Smooth muscle cell (in vitro differentiated cells): ENCODE results near the gene CT45A1. TPM values are rescaled to one million over a fixed set of nuclear protein-coding genes. Genes with fewer than 3 reads are reported as not detected.
"Not testable (repeated sequence)": the region's sequence is repeated elsewhere in the genome, so short reads cannot be mapped to it uniquely, and the experiment has no call there.

ENCODE experiments used
- DNase-seq: peaks from one replicate; lab custom pipeline; 2025; ENCODE audit not compliant: unreplicated experiment; lab: John Stamatoyannopoulos, UW
- H2AFZ ChIP-seq: fragments of 200-600 bp; sonication (generic); 2 replicates; pipeline ENCODE4 v1.6.0; 2016; ENCODE audit warnings: antibody characterized with exemption, low read depth, mild to moderate bottlenecking
- H3F3A ChIP-seq: fragments of 200-600 bp; sonication (generic); 2 replicates; pipeline ENCODE4 v1.6.0; 2017; ENCODE audit warnings: antibody characterized with exemption, low read depth
- H3K27ac ChIP-seq: fragments of 200-600 bp; sonication (generic); 2 replicates; pipeline ENCODE4 v1.5.1; 2016; ENCODE audit warnings: low read depth, mild to moderate bottlenecking
- H3K27me3 ChIP-seq: fragments of 200-600 bp; sonication (generic); 2 replicates; pipeline ENCODE4 v1.6.1; 2016; ENCODE audit warnings: low read depth, mild to moderate bottlenecking
- H3K36me3 ChIP-seq: fragments of 200-600 bp; sonication (generic); 2 replicates; pipeline ENCODE4 v1.5.1; 2016; ENCODE audit warnings: low read depth
- H3K4me1 ChIP-seq: fragments of 200-600 bp; sonication (generic); 2 replicates; pipeline ENCODE4 v1.5.1; 2016; ENCODE audit warnings: low read depth
- H3K4me2 ChIP-seq: fragments of 200-600 bp; sonication (generic); 2 replicates; pipeline ENCODE4 v1.6.0; 2016; ENCODE audit warnings: mild to moderate bottlenecking
- H3K4me3 ChIP-seq: fragments of 200-600 bp; sonication (generic); 2 replicates; pipeline ENCODE4 v1.5.1; 2016; ENCODE audit warnings: mild to moderate bottlenecking
- H3K79me2 ChIP-seq: fragments of 200-600 bp; sonication (generic); 2 replicates; pipeline ENCODE4 v1.6.0; 2016; ENCODE audit warnings: low read depth, mild to moderate bottlenecking
- H3K9ac ChIP-seq: fragments of 200-600 bp; sonication (generic); 2 replicates; pipeline ENCODE4 v1.6.0; 2016; ENCODE audit warnings: low read depth
- H3K9me3 ChIP-seq: fragments of 200-600 bp; sonication (generic); replicated peaks from 2 replicates; pipeline ENCODE4 v1.5.1; 2016; ENCODE audit warnings: low read depth
- H4K20me1 ChIP-seq: fragments of 200-600 bp; sonication (generic); 2 replicates; pipeline ENCODE4 v1.6.0; 2016; ENCODE audit warnings: low read depth
- CTCF ChIP-seq: fragments of 200-600 bp; sonication (generic); IDR thresholded peaks from 2 replicates; pipeline ENCODE4 v1.5.1; 2017; ENCODE audit warnings: borderline replicate concordance, mild to moderate bottlenecking, antibody characterized with exemption; ENCODE audit not compliant: insufficient read depth, poor library complexity, severe bottlenecking
- WGBS: methylation state at CpG from one replicate; pipeline ENCODE4 v1.1.7; 2016; ENCODE audit warnings: low lambda C conversion rate; 5-methylcytosine and 5-hydroxymethylcytosine counted together
- polyA plus RNA-seq: library from polyadenylated mRNA; unstranded; fragments of >200 nt; fragmentation: Nextera tagmentation; extraction: Ambion mirVana; gene quantifications from 2 replicates; pipeline ENCODE4 v1.2.1, GENCODE V29; 2016
- total RNA-seq: library from RNA; depleted of rRNA; stranded (reverse); fragments of >200 nt; gene quantifications from 2 replicates; pipeline ENCODE4 v1.2.3, GENCODE V29; 2014

The CT45A1 gene
- total and polyA plus RNA-seq, 2 experiments from 2014 or later: not detected

DNA sequence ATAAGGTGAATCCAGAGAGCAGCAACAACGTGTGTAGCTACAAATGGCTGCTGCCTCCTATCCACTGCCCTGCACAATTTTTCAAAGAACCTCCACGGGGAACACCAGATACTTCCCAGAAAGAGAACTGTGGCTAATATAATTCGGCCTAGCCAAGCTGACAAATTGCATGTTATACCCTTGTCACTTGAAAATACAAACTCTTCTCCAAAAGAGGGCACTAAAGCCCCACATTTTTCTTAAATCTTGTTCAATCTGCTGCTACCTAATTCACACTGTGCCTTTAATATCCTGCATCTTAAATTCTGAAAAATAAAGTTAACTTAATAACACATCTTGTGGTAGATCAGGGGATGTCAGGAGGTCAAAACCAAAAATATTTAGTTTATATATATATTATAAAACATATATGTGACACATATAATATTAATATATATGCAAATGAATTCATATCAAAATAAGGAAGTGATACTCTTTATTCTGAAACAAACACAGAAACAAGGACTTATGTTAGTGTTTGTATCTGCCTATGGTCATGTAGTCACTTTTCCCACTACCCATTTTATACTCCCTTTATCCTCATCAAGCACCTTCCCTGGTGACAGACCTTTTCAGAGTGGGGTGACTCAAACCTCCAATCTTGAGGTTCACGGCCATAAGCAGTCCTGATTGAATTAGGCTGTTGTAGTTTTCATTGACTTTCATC is 24.1 kb downstream of the CT45A1 start:
- Histone ChIP-seq H3K79me2 (no peaks in the 10 kb centered on the region), H3F3A (no peaks in the 10 kb centered on the region), H3K4me2 (no peak overlapping the region), H4K20me1 (no peaks in the 10 kb centered on the region), H3K9ac (no peak overlapping the region), H3K36me3 (no peaks in the 10 kb centered on the region), H2AFZ (no peak overlapping the region), H3K27me3 (no peaks in the 10 kb centered on the region), H3K27ac (no peak overlapping the region), H3K4me1 (no peaks in the 10 kb centered on the region), H3K9me3 (no peaks in the 10 kb centered on the region), H3K4me3 (no peak overlapping the region)
- 43% methylated on average over 4 of the region's 4 CpGs for WGBS
- no peak for TF ChIP-seq CTCF
- no peak for DNase-seq

- no peak for TF ChIP-seq CTCF
- no peak overlapping the region for H3K4me3 ChIP-seq
- H3K79me2 ChIP-seq: no peaks in the 10 kb centered on the region
- 75% methylated on average over 18 of the region's 18 CpGs for WGBS
- no peaks in the 10 kb centered on the region for H3K9me3 ChIP-seq
- no peak overlapping the region for H3K9ac ChIP-seq
- no peaks in the 10 kb centered on the region for H3K4me1 ChIP-seq
- H2AFZ ChIP-seq: no peak overlapping the region
- H3K4me2 ChIP-seq: no peak overlapping the region
- no peaks in the 10 kb centered on the region for H4K20me1 ChIP-seq
- H3K27me3 ChIP-seq: no peaks in the 10 kb centered on the region
- no peaks in the 10 kb centered on the region for H3F3A ChIP-seq
- DNase-seq: no peak
- no peak overlapping the region for H3K27ac ChIP-seq
- H3K36me3 ChIP-seq: no peaks in the 10 kb centered on the region
These were observed 27.3 kb downstream of the CT45A1 start for GRCh38 chrX:135740681-135741149.

DNA sequence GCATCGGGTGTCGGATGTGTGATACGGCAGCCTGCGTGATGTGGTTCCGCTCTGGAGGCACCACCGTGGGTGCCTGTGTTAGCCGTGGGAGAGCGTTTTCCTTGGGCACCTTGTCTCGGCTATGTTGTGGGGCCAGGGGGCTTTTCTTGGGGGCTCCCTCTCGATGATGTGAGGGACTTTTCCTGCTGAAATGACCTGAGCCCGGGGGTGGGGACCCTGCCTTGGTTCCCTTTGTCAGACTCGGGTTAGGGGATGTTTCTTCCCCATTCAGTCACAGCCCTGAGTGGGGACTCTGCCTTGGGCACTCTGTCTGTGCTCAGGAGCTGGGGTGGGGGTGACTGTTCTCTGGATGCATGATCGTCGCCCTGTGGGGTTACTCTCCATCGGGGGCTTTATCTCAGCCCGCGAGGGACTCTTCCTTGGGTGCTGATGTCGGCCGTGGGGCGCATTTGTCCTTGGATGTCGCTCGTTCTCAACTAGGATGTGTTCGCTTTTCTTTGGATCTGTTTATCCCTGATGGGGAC is 27.8 kb downstream of the CT45A1 start:
- no peak for TF ChIP-seq CTCF
- no peaks in the 10 kb centered on the region for H3K79me2 ChIP-seq
- no peaks in the 10 kb centered on the region for H4K20me1 ChIP-seq
- H3K27ac ChIP-seq: no peak overlapping the region
- DNase-seq: no peak
- H3K27me3 ChIP-seq: no peaks in the 10 kb centered on the region
- WGBS: 88% methylated on average over 22 of the region's 23 CpGs
- H3K4me3 ChIP-seq: no peak overlapping the region
- H3K4me1 ChIP-seq: no peaks in the 10 kb centered on the region
- H2AFZ ChIP-seq: no peak overlapping the region
- H3K36me3 ChIP-seq: no peaks in the 10 kb centered on the region
- no peaks in the 10 kb centered on the region for H3K9me3 ChIP-seq
- H3K9ac ChIP-seq: no peak overlapping the region
- H3K4me2 ChIP-seq: no peak overlapping the region
- no peaks in the 10 kb centered on the region for H3F3A ChIP-seq

- H3K27ac ChIP-seq, H4K20me1 ChIP-seq, H3F3A ChIP-seq, DNase-seq, H2AFZ ChIP-seq, H3K9ac ChIP-seq, H3K9me3 ChIP-seq, H3K36me3 ChIP-seq, H3K79me2 ChIP-seq, H3K4me2 ChIP-seq, H3K4me1 ChIP-seq, H3K27me3 ChIP-seq, H3K4me3 ChIP-seq: not testable (repeated sequence)
- 96% methylated on average over 4 of the region's 4 CpGs for WGBS
These were observed 31.3 kb downstream of the CT45A1 start for GRCh38 chrX:135744739-135745138.

- not testable (repeated sequence) for H3K27ac ChIP-seq
These were observed 54.7 kb downstream of the CT45A1 start, which contains the start of gene CT45A3 for GRCh38 chrX:135768091-135768490. Gene CT45A3, minus strand, starts transcription at chrX:135768191. Its CDS starts 3,747 bp downstream, at chrX:135764444.

More at GRCh38 chrX:135768091-135768490, 54.7 kb downstream of the CT45A1 start, which contains the start of gene CT45A3:
- not testable (repeated sequence) for H3K4me3 ChIP-seq, H3F3A ChIP-seq, H3K9me3 ChIP-seq, H2AFZ ChIP-seq, H3K4me1 ChIP-seq, H4K20me1 ChIP-seq, DNase-seq, H3K36me3 ChIP-seq, H3K79me2 ChIP-seq, H3K9ac ChIP-seq, H3K27me3 ChIP-seq, H3K4me2 ChIP-seq
- WGBS: no CpG with 5 or more reads among the region's 17 CpGs
